ENCODE results near the gene FBXL13. TPM values are rescaled to one million over a fixed set of nuclear protein-coding genes. Genes with fewer than 3 reads are reported as not detected.

FBXL13 gene
- total and polyA plus RNA-seq, 12 donors: 0.61 to 6.8 (median 2.7) TPM

DNA sequence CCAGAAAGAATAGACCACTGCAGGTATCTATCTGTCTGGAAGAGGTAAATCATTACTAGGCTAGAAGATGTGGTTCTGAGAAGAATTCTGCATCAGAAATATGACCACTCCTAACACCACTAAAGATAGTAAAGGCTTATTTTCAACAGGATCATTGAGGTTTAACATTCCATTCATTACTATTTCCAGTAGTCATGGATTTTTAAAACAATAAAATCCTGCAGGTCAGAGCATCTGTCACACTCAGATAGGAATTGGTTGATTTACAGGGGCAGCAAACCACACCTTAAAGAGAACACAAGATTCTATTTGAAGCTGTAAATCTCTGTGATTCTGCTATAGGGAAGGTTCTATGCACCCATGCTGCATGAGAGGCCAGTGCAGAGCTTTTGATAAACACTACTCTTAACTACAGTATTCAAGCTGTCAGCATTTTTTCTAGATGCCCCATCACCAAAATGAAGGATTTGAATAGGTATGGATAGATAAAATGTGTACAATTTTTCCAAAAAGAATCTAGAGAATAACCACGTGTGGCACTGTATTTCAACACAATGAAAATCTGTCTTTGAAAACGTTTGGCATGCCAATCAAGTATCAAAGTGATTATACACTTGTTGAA lies 147.2 kb downstream of the FBXL13 start:
- H3K9me3 ChIP-seq (replicated peaks in 1 of 3): no peaks in the 10 kb centered on the region
- WGBS, 4 donors: 45 to 55% (median 50%) methylated on average over 2 of the region's 2 CpGs
- H3K4me3 ChIP-seq: no peak overlapping the region
- H3K27ac ChIP-seq: no peak overlapping the region
- no peak for DNase-seq
- no peaks in the 10 kb centered on the region for H3K4me1 ChIP-seq (replicated peaks in 1 of 2)
- intact Hi-C loops (cut with DNase I): no loop called here
- no peaks in the 10 kb centered on the region for H3K27me3 ChIP-seq
- H3K36me3 ChIP-seq (replicated peaks in 1 of 2): no peaks in the 10 kb centered on the region
- TF ChIP-seq CTCF (IDR thresholded peaks at IDR 0.05): no peak
- no peak for TF ChIP-seq POLR2A (IDR thresholded peaks at IDR 0.05)

- Histone ChIP-seq H3K27me3 (no peaks in the 10 kb centered on the region), H3K36me3 (replicated peaks in 1 of 2) (no peaks in the 10 kb centered on the region), H3K4me1 (replicated peaks in 1 of 2) (no peaks in the 10 kb centered on the region), H3K9me3 (replicated peaks in 1 of 3) (no peaks in the 10 kb centered on the region), H3K27ac (no peak overlapping the region), H3K4me3 (no peak overlapping the region)
- intact Hi-C loops (cut with DNase I): no loop called here
- no peak for TF ChIP-seq POLR2A (IDR thresholded peaks at IDR 0.05)
- no peak for TF ChIP-seq CTCF (IDR thresholded peaks at IDR 0.05)
- DNase-seq: no peak
These were observed 147.8 kb downstream of the FBXL13 start for GRCh38 chr7:102926783-102927140.

DNA sequence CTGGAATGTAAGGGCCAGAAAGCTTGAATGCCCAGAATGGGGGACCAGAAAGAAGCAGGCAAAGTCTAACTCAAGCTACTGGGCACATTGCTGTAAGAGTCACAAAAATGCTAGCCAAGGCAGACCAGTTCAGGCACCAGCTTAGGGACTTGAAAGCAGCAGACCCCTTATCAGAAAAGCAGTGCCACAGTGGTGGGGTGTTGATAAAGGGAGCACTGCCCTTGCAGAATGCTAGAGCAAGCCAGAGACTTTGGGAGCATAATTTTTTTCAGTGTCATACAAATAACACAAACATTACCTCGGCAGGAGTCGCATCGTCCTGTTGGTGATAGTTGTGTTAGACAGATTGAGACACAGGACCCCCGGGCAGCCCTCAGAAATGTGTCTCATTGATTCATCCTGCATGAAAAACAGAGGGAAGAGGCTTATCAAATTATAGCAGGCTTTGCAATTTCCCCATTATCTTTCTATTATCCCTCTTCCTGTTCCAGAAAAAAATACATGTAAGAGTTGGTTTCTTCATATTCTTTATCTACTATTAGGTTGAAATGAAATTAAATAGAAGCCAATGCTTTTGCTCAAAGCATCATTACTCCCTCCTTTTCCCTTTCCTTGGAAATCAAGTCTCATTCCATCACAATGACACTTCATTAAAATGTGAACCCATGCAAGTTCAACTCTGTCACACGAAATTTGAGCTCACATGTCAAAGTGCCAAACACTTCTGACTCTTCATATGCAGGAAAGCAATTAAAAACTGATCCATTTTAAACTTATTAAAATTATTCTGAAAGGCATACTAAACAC lies 148.4 kb downstream of the FBXL13 start:
- 54 to 67% (median 62%) methylated on average over 5 of the region's 5 CpGs for WGBS, 4 donors
- TF ChIP-seq POLR2A (IDR thresholded peaks at IDR 0.05) (no peak), CTCF (IDR thresholded peaks at IDR 0.05) (no peak)
- Histone ChIP-seq H3K36me3 (replicated peaks in 1 of 2) (no peaks in the 10 kb centered on the region), H3K27ac (no peak overlapping the region), H3K9me3 (replicated peaks in 1 of 3) (no peaks in the 10 kb centered on the region), H3K4me3 (no peak overlapping the region), H3K4me1 (replicated peaks in 1 of 2) (no peaks in the 10 kb centered on the region), H3K27me3 (no peaks in the 10 kb centered on the region)
- no peak for DNase-seq
- intact Hi-C loops (cut with DNase I): no loop called here

- DNase-seq: no peak
- 53 to 64% (median 57%) methylated on average over 1 of the region's 1 CpG for WGBS, 4 donors
- no peak overlapping the region for H3K27ac ChIP-seq
- no peaks in the 10 kb centered on the region for H3K36me3 ChIP-seq (replicated peaks in 1 of 2)
- no peak overlapping the region for H3K4me3 ChIP-seq
- no peaks in the 10 kb centered on the region for H3K9me3 ChIP-seq (replicated peaks in 1 of 3)
- TF ChIP-seq CTCF (IDR thresholded peaks at IDR 0.05) (no peak), POLR2A (IDR thresholded peaks at IDR 0.05) (no peak)
- intact Hi-C loops (cut with DNase I): loop anchor here in 1 of 2 donors (10.0 kb wide), 1 partner anchor 146 kb away; no protein-coding TSS in a partner anchor
- H3K4me1 ChIP-seq (replicated peaks in 1 of 2): peaks cover 0 to 16% of the 10 kb centered on the region in 2 donors
- H3K27me3 ChIP-seq: no peaks in the 10 kb centered on the region
These were observed 155.8 kb downstream of the FBXL13 start for GRCh38 chr7:102918845-102919244.
